Liver (tissue), 9 donors: Measurements from ENCODE around the gene TMEM8B. TPM values are rescaled to one million over a fixed set of nuclear protein-coding genes. Genes with fewer than 3 reads are reported as not detected.

Source experiments
- DNase-seq: peaks from one replicate; pipeline ENCODE4 v3.0.0-alpha.2; 2017; ENCODE audit warnings: low spot score
- H3K27ac ChIP-seq, 2 donors: one replicate each; pipeline ENCODE4 v1.7.0; 2013; ENCODE audit warnings: inconsistent platforms in 2 of 2, low read length in 2 of 2, control low read depth in 1 of 2, low read depth in 1 of 2, mild to moderate bottlenecking in 1 of 2
- H3K27me3 ChIP-seq, 4 donors: one replicate each; pipeline versions ENCODE4 v1.6.1 to v1.7.0; 2013; ENCODE audit warnings: low read length in 3 of 4, inconsistent platforms in 1 of 4, mild to moderate bottlenecking in 1 of 4, moderate library complexity in 1 of 4; ENCODE audit not compliant: control insufficient read depth in 4 of 4, insufficient read depth in 4 of 4
- H3K36me3 ChIP-seq, 4 donors: one replicate each; pipeline versions ENCODE4 v1.6.1 to v1.7.0; 2013; ENCODE audit warnings: low read length in 3 of 4, mild to moderate bottlenecking in 3 of 4, low read depth in 1 of 4, moderate library complexity in 1 of 4; ENCODE audit not compliant: control insufficient read depth in 4 of 4, insufficient read depth in 3 of 4
- H3K4me1 ChIP-seq, 4 donors: one replicate each; pipeline versions ENCODE4 v1.6.1 to v1.7.0; 2013; ENCODE audit warnings: low read length in 3 of 4, mild to moderate bottlenecking in 3 of 4, moderate library complexity in 1 of 4; ENCODE audit not compliant: control insufficient read depth in 4 of 4, insufficient read depth in 4 of 4
- H3K4me3 ChIP-seq, 3 donors: one replicate each; pipeline versions ENCODE4 v1.6.1 to v1.7.0; 2013; ENCODE audit warnings: low read length in 3 of 3, control low read depth in 1 of 3, low read depth in 1 of 3, mild to moderate bottlenecking in 1 of 3
- H3K9ac ChIP-seq, 2 donors: one replicate each; pipeline ENCODE4 v1.7.0; 2013; ENCODE audit warnings: low read length in 2 of 2, mild to moderate bottlenecking in 2 of 2, moderate library complexity in 2 of 2, control low read depth in 1 of 2, low read depth in 1 of 2
- H3K9me3 ChIP-seq, 4 donors: one replicate each; pipeline versions ENCODE4 v1.6.1 to v1.7.0; 2013; ENCODE audit warnings: low read length in 3 of 4; ENCODE audit not compliant: control insufficient read depth in 4 of 4
- ATF3 ChIP-seq: IDR thresholded peaks from 2 replicates; pipeline ENCODE4 v1.6.1; 2016; ENCODE audit warnings: antibody characterized with exemption
- EGR1 ChIP-seq, 2 donors: IDR thresholded peaks; 2 replicates each; pipeline ENCODE4 v1.6.1; 2016 to 2018; ENCODE audit warnings: antibody characterized with exemption in 2 of 2, low read depth in 2 of 2
- FOXA2 ChIP-seq: IDR thresholded peaks from 2 replicates; pipeline ENCODE4 v1.6.1; 2016; ENCODE audit warnings: antibody characterized with exemption
- GABPA ChIP-seq, 2 donors: IDR thresholded peaks in 1 of 2; conservative IDR thresholded peaks in 1 of 2; 2 replicates each; pipeline ENCODE4 v1.6.1; 2016; ENCODE audit warnings: antibody characterized with exemption in 2 of 2, mild to moderate bottlenecking in 1 of 2, moderate library complexity in 1 of 2
- HNF4A ChIP-seq, 2 donors: conservative IDR thresholded peaks; 2 replicates each; pipeline ENCODE4 v1.6.1; 2016; ENCODE audit warnings: antibody characterized with exemption in 2 of 2, mild to moderate bottlenecking in 2 of 2
- MAX ChIP-seq: IDR thresholded peaks from 2 replicates; pipeline ENCODE4 v1.6.1; 2016; ENCODE audit warnings: antibody characterized with exemption
- RAD21 ChIP-seq, 2 donors: IDR thresholded peaks; 2 replicates each; pipeline ENCODE4 v1.6.1; 2016; ENCODE audit warnings: antibody characterized with exemption in 2 of 2, mild to moderate bottlenecking in 2 of 2
- RXRA ChIP-seq, 2 donors: IDR thresholded peaks; 2 replicates each; pipeline ENCODE4 v1.6.1; 2017 to 2018; ENCODE audit warnings: antibody characterized with exemption in 2 of 2, mild to moderate bottlenecking in 1 of 2
- SP1 ChIP-seq: IDR thresholded peaks from 2 replicates; pipeline ENCODE4 v1.6.1; 2018; ENCODE audit warnings: antibody characterized with exemption, mild to moderate bottlenecking
- TAF1 ChIP-seq: conservative IDR thresholded peaks from 2 replicates; pipeline ENCODE4 v1.6.1; 2016; ENCODE audit warnings: antibody characterized with exemption, mild to moderate bottlenecking
- ZBTB33 ChIP-seq: IDR thresholded peaks from 2 replicates; pipeline ENCODE4 v1.6.1; 2016; ENCODE audit warnings: antibody characterized with exemption
- WGBS: extraction: QIAGEN DNeasy Blood & Tissue Kit; methylation state at CpG from one replicate; pipeline ENCODE4 v1.1.7; 2013; 5-methylcytosine and 5-hydroxymethylcytosine counted together
- polyA plus RNA-seq, 2 donors: library from polyadenylated mRNA; stranded (reverse) in 1 of 2; unstranded in 1 of 2; fragments of 200-250 nt in 1 of 2; fragments of >200 nt in 1 of 2; fragmentation: Nextera tagmentation in 1 of 2; extraction: Ambion mirVana in 1 of 2; gene quantifications; one replicate each; pipeline versions ENCODE4 v1.2.1 to v1.2.3, GENCODE V29; 2013 to 2015
- total RNA-seq, 2 donors: library from RNA; depleted of rRNA; stranded (reverse); fragments of >200 nt; gene quantifications; one replicate each; pipeline ENCODE4 v1.2.3, GENCODE V29; 2014
- TF ChIP-seq, protein P1 (sequence below): fragments of 150-350 bp; IDR thresholded peaks from 2 replicates; pipeline ENCODE4 v1.5.1; 2017; ENCODE audit warnings: improper control_type of control experiment, low read depth, low read length; ENCODE audit not compliant: missing input control
- donor health status: healthy.
- donor health status: healthy.
- donor health status: healthy.
- donor health status: healthy.
- donor health status: healthy.

TMEM8B gene
- total and polyA plus RNA-seq, 4 donors: 1.1 to 5.4 (median 2.7) TPM

DNA sequence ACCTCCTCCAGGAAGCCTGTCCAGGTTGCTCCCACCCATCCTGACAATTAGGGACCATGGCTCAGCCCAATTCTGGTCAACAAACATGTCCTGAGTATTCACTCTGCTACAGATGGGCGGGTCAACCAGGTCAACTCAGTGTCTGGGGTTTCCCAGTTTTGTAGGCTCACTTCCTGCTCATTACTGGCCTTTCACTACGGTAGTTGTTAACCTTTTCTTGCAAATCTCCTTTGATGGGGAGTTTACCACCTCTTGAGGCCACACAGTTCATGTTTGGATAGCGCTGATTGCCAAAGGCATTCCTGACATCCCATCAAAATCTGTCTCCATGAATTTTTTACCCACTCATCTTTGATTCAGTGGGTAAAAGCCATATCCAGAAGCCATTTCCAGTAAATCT lies 13.8 kb downstream of the TMEM8B start (continued):
- TF ChIP-seq GABPA (IDR thresholded peaks at IDR 0.05 in 1 of 2, conservative IDR thresholded peaks at IDR 0.05 in 1 of 2): no peak
- TF ChIP-seq RXRA (IDR thresholded peaks at IDR 0.05): no peak
- TF ChIP-seq SP1: no peak
- no peak for TF ChIP-seq TAF1

GRCh38 chr9:35844628-35845270 lies 15.7 kb downstream of the TMEM8B start:
- DNase-seq: no peak
- Histone ChIP-seq H3K27ac (no peak overlapping the region), H3K9me3 (no peaks in the 10 kb centered on the region), H3K4me1 (peaks cover 0 to 5% (median 1%) of the 10 kb centered on the region in 4 donors), H3K9ac (no peak overlapping the region), H3K4me3 (no peak overlapping the region), H3K27me3 (no peaks in the 10 kb centered on the region), H3K36me3 (peaks cover 0 to 5% (median 0%) of the 10 kb centered on the region in 4 donors)
- WGBS: 65% methylated on average over 7 of the region's 7 CpGs
- no peak for TF ChIP-seq HNF4A (conservative IDR thresholded peaks at IDR 0.05)
- TF ChIP-seq ZBTB33: no peak
- no peak for TF ChIP-seq ATF3
- TF ChIP-seq EGR1 (IDR thresholded peaks at IDR 0.05; ENCODE audit: low read depth in 2 of 2): no peak
- peak in 1 of 2 donors; percentile 63 for TF ChIP-seq GABPA (IDR thresholded peaks at IDR 0.05 in 1 of 2, conservative IDR thresholded peaks at IDR 0.05 in 1 of 2)
- TF ChIP-seq MAX: no peak

DNA sequence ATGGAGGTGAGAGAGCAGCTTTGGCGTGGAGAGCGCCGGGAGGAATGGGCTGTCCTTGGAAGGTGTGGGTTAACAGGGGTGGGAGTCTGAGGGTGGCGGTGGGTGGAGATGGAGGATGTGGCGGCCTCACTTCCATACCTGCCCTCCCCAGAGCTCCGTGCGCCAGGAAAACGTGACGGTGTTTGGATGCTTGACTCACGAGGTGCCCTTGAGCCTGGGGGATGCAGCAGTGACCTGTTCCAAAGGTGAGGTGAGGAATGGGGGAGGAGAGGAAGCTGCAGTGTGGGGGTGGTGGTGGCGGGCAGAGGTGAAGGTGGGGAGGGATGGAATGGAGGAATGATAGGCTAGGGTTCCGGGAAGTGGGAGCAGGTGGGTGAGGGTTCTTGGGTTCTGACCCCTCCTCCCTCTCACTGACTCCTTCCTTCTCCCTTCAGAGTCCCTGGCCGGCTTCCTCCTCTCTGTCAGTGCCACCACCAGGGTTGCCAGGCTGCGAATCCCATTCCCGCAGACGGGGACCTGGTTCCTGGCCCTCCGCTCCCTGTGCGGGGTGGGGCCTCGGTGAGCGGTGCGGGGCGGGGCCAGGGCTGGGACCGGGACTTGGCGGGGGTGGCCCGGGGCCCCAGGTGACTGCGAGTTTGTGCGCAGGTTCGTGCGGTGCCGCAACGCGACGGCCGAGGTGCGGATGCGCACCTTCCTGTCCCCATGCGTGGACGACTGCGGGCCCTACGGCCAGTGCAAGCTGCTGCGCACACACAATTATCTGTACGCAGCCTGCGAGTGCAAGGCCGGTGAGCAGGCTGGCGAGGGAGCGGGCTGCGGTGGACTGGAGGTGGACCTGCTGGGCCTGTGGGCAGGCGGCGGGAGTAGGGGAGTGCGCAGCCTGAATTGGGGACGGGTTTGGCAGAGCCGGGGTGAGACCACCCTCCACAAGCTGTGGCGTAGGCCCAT lies 17.1 kb downstream of the TMEM8B start:
- Histone ChIP-seq H3K9ac (no peak overlapping the region), H3K36me3 (peaks cover 0 to 5% (median 0%) of the 10 kb centered on the region in 4 donors), H3K9me3 (no peaks in the 10 kb centered on the region), H3K27me3 (no peaks in the 10 kb centered on the region), H3K4me1 (peaks cover 0 to 5% (median 1%) of the 10 kb centered on the region in 4 donors), H3K4me3 (no peak overlapping the region), H3K27ac (no peak overlapping the region)
- 81% methylated on average over 53 of the region's 53 CpGs for WGBS
- TF ChIP-seq FOXA2 (no peak), RAD21 (IDR thresholded peaks at IDR 0.05) (no peak), ZBTB33 (no peak), HNF4A (conservative IDR thresholded peaks at IDR 0.05) (no peak), EGR1 (IDR thresholded peaks at IDR 0.05; ENCODE audit: low read depth in 2 of 2) (no peak), GABPA (IDR thresholded peaks at IDR 0.05 in 1 of 2, conservative IDR thresholded peaks at IDR 0.05 in 1 of 2) (no peak)
- TF ChIP-seq, protein P1, sequence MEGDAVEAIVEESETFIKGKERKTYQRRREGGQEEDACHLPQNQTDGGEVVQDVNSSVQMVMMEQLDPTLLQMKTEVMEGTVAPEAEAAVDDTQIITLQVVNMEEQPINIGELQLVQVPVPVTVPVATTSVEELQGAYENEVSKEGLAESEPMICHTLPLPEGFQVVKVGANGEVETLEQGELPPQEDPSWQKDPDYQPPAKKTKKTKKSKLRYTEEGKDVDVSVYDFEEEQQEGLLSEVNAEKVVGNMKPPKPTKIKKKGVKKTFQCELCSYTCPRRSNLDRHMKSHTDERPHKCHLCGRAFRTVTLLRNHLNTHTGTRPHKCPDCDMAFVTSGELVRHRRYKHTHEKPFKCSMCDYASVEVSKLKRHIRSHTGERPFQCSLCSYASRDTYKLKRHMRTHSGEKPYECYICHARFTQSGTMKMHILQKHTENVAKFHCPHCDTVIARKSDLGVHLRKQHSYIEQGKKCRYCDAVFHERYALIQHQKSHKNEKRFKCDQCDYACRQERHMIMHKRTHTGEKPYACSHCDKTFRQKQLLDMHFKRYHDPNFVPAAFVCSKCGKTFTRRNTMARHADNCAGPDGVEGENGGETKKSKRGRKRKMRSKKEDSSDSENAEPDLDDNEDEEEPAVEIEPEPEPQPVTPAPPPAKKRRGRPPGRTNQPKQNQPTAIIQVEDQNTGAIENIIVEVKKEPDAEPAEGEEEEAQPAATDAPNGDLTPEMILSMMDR: no peak
- no peak for DNase-seq
